Mucosa of rectum (tissue), 2 donors: ENCODE results near the gene GJC1.

ENCODE experiments used
- H3K27ac ChIP-seq, 2 donors: one replicate each; pipeline ENCODE4 v1.7.0; 2013; ENCODE audit warnings: inconsistent platforms in 2 of 2, low read depth in 2 of 2, low read length in 2 of 2
- H3K27me3 ChIP-seq, 2 donors: one replicate each; pipeline ENCODE4 v1.7.0; 2013; ENCODE audit warnings: low read length in 2 of 2; ENCODE audit not compliant: control insufficient read depth in 2 of 2, insufficient read depth in 2 of 2
- H3K36me3 ChIP-seq, 2 donors: one replicate each; pipeline ENCODE4 v1.7.0; 2013; ENCODE audit warnings: low read length in 2 of 2; ENCODE audit not compliant: control insufficient read depth in 2 of 2, insufficient read depth in 2 of 2
- H3K4me1 ChIP-seq, 2 donors: one replicate each; pipeline ENCODE4 v1.7.0; 2013; ENCODE audit warnings: low read length in 2 of 2, mild to moderate bottlenecking in 1 of 2; ENCODE audit not compliant: control insufficient read depth in 2 of 2, insufficient read depth in 2 of 2
- H3K4me3 ChIP-seq, 2 donors: one replicate each; pipeline ENCODE4 v1.7.0; 2013; ENCODE audit warnings: low read length in 2 of 2
- H3K9ac ChIP-seq, 2 donors: one replicate each; pipeline ENCODE4 v1.7.0; 2013; ENCODE audit warnings: low read length in 2 of 2, low read depth in 1 of 2, mild to moderate bottlenecking in 1 of 2
- H3K9me3 ChIP-seq, 2 donors: one replicate each; pipeline ENCODE4 v1.7.0; 2013; ENCODE audit warnings: low read length in 2 of 2; ENCODE audit not compliant: control insufficient read depth in 2 of 2
- donor health status: healthy.
- donor health status: Normal muscosa, but diverticular disease.

Gene GJC1

DNA sequence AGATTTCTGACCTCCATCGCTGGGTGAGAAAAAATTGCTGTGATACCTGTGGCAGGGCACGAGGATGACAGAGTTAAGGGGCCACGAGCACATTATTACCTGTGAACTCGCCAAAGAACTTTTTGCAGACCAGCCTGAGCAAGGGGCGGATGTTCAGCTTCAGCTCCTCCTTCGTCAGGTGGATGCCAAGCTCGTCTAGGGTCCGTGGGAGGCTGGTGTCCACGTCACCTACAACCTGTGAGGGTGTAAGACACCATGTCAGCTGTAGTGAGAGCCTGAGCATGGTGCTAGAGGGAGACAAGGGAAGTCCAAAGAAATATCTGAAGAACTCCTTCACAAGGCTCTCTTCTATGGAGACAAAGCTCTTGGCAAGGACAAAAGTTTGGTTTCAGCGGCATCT, 34.7 kb upstream of the GJC1 start:
- Histone ChIP-seq H3K27me3 (no peaks in the 10 kb centered on the region), H3K27ac (no peak overlapping the region), H3K36me3 (peaks cover 51 to 72% of the 10 kb centered on the region in 2 donors), H3K9ac (no peak overlapping the region), H3K4me1 (no peaks in the 10 kb centered on the region), H3K9me3 (no peaks in the 10 kb centered on the region), H3K4me3 (no peak overlapping the region)

- no peak overlapping the region for H3K4me3 ChIP-seq
- H3K27me3 ChIP-seq, result no peaks in the 10 kb centered on the region
- no peak overlapping the region for H3K27ac ChIP-seq
- no peaks in the 10 kb centered on the region for H3K9me3 ChIP-seq
- H3K36me3 ChIP-seq, result peaks cover 58 to 72% of the 10 kb centered on the region in 2 donors
- H3K9ac ChIP-seq, result no peak overlapping the region
- H3K4me1 ChIP-seq, result no peaks in the 10 kb centered on the region
Observed at GRCh38 chr17:44863061-44863918, 33.2 kb upstream of the GJC1 start.

GRCh38 chr17:44862278-44862914, 32.3 kb upstream of the GJC1 start:
- no peaks in the 10 kb centered on the region for H3K4me1 ChIP-seq
- H3K27ac ChIP-seq, result no peak overlapping the region
- no peaks in the 10 kb centered on the region for H3K27me3 ChIP-seq
- H3K36me3 ChIP-seq, result peaks cover 57 to 68% of the 10 kb centered on the region in 2 donors
- no peak overlapping the region for H3K4me3 ChIP-seq
- no peak overlapping the region for H3K9ac ChIP-seq
- H3K9me3 ChIP-seq, result no peaks in the 10 kb centered on the region

DNA sequence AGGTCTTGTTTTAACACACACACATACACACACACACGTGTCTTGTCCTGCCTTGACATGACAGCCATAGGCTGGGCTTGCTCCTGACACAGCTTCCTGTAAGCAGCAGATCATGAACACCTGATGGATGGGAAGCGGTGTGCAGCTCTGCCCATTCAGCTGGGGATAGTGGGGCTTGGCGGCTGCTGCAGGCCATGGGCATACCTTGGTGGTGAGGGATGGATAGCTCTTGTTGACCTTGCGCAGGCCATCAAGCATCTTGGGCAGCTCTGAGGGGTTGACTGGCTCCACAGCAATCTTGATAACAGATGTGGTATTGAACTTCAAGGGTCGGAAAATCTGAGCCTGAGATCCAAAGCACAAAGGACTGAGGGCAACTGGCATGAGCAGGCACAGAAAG, 29.6 kb upstream of the GJC1 start:
- no peaks in the 10 kb centered on the region for H3K27me3 ChIP-seq
- H3K27ac ChIP-seq, result no peak overlapping the region
- H3K36me3 ChIP-seq, result peaks cover 72 to 79% of the 10 kb centered on the region in 2 donors
- no peak overlapping the region for H3K9ac ChIP-seq
- no peaks in the 10 kb centered on the region for H3K9me3 ChIP-seq
- no peak overlapping the region for H3K4me3 ChIP-seq
- H3K4me1 ChIP-seq, result no peaks in the 10 kb centered on the region

- H3K9me3 ChIP-seq, result no peaks in the 10 kb centered on the region
Observed at GRCh38 chr17:44854192-44854591, 24.1 kb upstream of the GJC1 start.

DNA sequence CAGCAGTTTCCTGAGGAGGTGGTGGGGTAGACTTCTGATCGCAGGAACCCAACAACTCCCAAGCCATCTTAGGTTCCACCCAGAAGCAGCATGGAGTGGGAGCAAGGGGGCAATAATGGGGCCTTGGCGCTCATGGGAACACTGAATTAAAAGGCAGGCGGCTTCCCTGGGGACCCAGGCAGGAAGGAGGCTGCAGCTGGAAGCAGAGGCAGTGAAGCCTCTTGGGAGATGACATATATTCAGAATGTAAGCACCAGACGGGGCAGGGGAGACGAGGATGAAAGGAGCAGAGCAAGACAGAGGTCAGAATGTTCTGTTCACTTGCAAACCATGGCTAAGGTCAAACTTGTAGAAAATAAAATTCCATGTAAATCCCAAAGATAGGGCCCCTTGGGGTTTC, 20.5 kb upstream of the GJC1 start:
- H3K27ac ChIP-seq, result no peak overlapping the region
- no peaks in the 10 kb centered on the region for H3K4me1 ChIP-seq
- no peak overlapping the region for H3K4me3 ChIP-seq
- no peaks in the 10 kb centered on the region for H3K27me3 ChIP-seq
- H3K9me3 ChIP-seq, result no peaks in the 10 kb centered on the region
- peaks cover 42 to 49% of the 10 kb centered on the region in 2 donors for H3K36me3 ChIP-seq
- H3K9ac ChIP-seq, result no peak overlapping the region

More at GRCh38 chr17:44854192-44854591, 24.1 kb upstream of the GJC1 start:
- H3K9ac ChIP-seq, result no peak overlapping the region
- no peaks in the 10 kb centered on the region for H3K4me1 ChIP-seq
- no peaks in the 10 kb centered on the region for H3K27me3 ChIP-seq
- peaks cover 69 to 77% of the 10 kb centered on the region in 2 donors for H3K36me3 ChIP-seq
- no peak overlapping the region for H3K27ac ChIP-seq
- H3K4me3 ChIP-seq, result no peak overlapping the region

DNA sequence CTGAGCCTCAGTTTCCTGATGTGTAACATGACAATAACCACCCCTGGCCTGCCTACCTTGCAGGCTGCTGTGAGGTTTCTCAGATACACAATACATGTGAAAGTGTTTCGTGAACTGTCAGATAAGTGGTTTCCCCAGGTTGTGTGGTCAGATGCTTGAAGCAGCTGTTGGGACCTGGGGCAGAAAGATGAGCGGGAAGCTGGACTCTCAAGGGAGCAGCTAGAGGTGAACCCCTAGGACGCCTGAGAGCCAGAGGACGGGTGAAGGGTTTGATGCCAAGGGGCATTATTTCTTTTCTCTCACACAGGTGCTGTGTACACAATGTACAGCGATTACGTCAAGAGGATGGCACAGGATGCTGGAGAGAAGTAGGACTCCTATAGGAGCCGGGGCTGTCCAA, 19.9 kb upstream of the GJC1 start:
- Histone ChIP-seq H3K9me3 (no peaks in the 10 kb centered on the region), H3K9ac (no peak overlapping the region), H3K4me1 (no peaks in the 10 kb centered on the region), H3K4me3 (no peak overlapping the region), H3K27ac (no peak overlapping the region), H3K27me3 (no peaks in the 10 kb centered on the region), H3K36me3 (peaks cover 39 to 44% of the 10 kb centered on the region in 2 donors)

DNA sequence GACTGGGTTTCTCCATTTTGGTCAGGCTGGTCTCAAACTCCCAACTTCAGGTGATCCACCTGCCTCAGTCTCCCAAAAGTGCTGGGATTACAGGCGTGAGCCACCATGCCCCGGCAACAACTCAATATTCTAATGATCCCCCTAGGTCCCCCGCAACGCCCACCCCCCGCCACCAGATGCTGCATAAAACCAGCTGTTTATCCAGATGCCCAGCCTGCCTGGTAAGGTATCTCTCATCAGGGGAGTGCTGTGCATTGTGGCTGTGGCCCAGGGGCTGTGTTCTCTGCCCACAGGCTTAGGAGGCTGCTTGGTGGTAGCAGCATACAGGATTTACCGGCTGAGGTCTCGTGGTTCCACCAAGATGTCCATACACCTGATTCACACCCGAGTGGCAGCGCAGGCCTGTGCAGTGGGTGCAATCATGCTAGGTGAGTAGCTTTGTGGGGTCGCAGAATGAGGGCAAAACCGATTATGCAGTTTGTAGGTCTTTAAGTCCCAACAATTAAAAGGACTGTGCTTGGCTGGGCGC, 18.9 kb upstream of the GJC1 start:
- Histone ChIP-seq H3K36me3 (peaks cover 29 to 34% of the 10 kb centered on the region in 2 donors), H3K4me1 (no peaks in the 10 kb centered on the region), H3K9ac (no peak overlapping the region), H3K9me3 (no peaks in the 10 kb centered on the region), H3K27me3 (no peaks in the 10 kb centered on the region), H3K27ac (no peak overlapping the region), H3K4me3 (no peak overlapping the region)

DNA sequence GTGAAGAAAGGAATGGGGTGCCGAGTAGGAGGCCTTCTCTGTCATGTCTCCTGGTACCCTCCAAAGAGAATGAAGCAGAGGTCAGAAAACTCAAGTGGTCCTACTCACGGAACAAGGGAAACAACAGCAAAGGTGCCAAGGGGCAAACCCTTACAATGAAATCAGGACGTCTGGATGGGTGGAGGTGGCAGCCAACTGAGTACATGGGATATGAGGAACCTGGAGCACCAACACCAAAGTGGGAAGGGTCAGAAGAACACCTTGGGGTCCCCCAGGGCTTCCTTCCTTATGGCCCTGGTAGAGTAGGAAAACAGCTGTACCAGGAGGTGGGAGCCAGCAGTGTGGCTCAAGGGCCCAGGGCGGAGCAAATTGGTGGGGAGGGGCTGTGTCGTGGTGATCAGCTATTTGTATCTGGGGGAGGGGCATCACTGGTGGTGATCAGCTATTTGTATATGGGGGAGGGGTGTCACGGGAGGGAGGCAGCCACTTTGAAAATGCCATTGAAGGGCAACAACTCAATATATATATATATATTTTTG, 18.2 kb upstream of the GJC1 start:
- H3K36me3 ChIP-seq, result peaks cover 22 to 27% of the 10 kb centered on the region in 2 donors
- no peak overlapping the region for H3K27ac ChIP-seq
- no peaks in the 10 kb centered on the region for H3K9me3 ChIP-seq
- no peak overlapping the region for H3K9ac ChIP-seq
- no peaks in the 10 kb centered on the region for H3K27me3 ChIP-seq
- no peaks in the 10 kb centered on the region for H3K4me1 ChIP-seq
- H3K4me3 ChIP-seq, result no peak overlapping the region

- H3K4me3 ChIP-seq, result no peak within 1 kb of the TSS
- H3K4me1 ChIP-seq, result no peaks in the 10 kb centered on the region
- peaks cover 17 to 22% of the 10 kb centered on the region in 2 donors for H3K36me3 ChIP-seq
- H3K27me3 ChIP-seq, result no peaks in the 10 kb centered on the region
- no peaks in the 10 kb centered on the region for H3K9me3 ChIP-seq
- H3K27ac ChIP-seq, result no peak within 1 kb of the TSS
- no peak within 1 kb of the TSS for H3K9ac ChIP-seq
Observed at GRCh38 chr17:44847586-44847985, 17.5 kb upstream of the GJC1 start, which contains the start of gene HIGD1B. HIGD1B (plus strand) TSS chr17:44847883; CDS start chr17:44848153, 270 bp downstream.
